ENCODE data around the gene DNLZ.
"Not testable (repeated sequence)": the region's sequence is repeated elsewhere in the genome, so short reads cannot be mapped to it uniquely, and the experiment has no call there.

Gene DNLZ

DNA sequence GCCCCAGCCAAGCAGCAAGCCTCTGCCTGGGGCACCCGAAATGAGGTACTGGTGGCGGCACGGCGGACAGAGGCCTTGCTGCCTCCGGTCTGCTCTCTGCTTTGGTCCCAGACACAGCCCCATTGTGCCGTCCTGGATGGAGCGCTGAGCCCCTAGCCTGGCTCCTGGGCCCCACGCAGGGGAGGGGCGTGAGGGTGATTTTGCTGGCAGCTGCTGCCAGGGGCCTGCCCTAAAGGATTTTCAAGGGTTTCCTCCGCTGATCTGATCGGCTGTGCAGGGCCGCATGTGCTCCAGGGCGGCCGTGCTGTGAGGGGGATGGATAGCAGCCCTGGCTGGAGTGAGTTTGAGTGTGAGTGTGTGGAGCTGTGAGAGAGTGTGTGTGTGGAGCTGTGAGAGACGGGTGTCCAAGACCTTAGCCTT is 34.9 kb downstream of the DNLZ start:
- DNase-seq = no peak

DNA sequence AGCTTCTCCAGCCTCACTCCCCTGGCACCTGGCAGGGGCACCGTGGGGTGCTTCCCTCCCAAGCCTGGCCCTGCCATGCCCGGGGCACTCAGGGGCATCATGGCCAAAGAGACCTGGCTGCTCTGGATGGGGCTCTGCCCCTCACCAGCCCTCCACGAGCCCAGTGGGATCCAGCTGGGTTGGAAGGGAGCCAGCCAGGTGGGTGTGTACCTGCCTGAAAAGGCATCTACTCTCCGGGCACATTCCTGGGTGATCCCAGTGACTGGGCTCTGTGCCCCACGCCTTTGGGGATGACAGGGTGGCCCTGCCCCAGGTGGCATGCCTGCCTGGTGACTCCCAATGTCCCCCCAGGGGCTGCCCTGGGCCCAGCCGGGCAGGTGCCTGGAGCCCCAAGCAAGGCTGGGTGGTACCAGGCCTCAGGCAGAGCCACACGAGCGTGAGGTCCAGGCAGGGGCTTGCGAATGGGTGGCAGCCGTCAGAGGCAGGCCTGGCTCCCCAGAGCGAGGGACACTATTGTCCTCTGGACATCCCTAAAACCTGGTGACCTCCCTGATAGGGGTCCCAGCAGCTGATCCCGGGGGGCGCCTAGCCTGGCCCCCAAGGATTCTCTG is 35.4 kb downstream of the DNLZ start:
- no peak for DNase-seq

DNA sequence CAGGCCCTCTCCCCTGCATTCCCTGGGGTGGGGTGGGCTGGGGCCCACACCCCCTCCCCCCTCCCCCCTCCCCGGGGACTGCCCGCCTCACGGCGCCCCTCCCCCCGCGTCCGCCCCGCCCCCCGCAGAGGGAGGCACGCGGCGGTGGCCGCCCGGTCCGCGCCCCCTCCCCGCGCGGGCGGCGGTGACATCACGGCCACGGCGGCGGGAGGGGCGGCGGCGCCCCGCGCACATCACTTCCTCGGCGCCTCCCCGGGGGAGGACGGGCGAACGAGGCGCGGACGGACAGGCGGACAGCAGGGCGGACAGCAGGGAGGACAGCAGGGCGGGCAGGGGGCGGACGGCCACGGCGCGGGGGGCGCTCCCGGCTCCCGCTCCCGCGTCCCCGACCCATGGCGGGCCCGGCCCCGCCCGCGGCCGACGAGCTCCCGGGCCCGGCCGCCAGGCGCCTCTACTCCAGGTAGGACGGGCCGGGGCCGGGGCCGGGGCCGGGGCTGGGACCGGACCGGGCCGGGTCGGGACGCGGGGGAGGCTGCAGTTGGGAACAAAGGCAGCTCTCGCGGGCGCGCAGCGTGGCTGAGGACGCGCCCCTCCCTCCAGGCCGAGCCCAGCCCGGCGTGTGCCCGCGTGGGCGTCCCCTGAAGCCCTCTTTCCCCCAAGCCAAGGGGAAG is 36.1 kb downstream of the DNLZ start, which contains the start of gene GPSM1:
TSS of gene GPSM1 (plus strand) at position 236 of the 671 bp plus-strand sequence. CDS start at position 393, 157 bp downstream.
- DNase-seq = peak; percentile 4

GRCh38 chr9:136326761-136327303 is 36.7 kb downstream of the DNLZ start:
- DNase-seq = no peak

- DNase-seq = peak; percentile 14
These were observed 37.3 kb downstream of the DNLZ start for GRCh38 chr9:136326061-136326760.

- DNase-seq = no peak
These were observed 38.2 kb downstream of the DNLZ start for GRCh38 chr9:136325358-136325757.

GRCh38 chr9:136324501-136325300 is 38.8 kb downstream of the DNLZ start:
- DNase-seq = no peak

DNA sequence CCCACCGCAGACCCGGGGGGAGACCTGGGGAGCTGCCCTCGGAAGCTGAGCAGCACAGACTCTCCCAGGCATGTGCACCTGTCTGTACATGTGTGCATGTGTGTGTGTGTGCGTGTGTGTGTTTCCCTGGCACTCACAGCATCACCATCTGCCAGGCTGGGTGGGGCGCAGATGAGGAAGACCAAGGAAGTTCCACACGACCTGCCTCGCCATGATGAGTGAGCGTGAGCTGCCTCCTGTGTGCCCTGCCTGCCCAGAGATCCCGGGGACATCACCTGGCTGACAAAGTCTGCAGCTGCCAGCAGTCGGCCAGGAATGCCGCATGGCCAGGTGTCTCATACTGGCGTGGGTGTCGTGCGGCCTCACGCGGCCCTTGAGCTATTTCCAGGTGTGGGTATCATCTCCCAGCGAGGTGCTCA is 40.2 kb downstream of the DNLZ start:
- DNase-seq = no peak

- DNase-seq = no peak
These were observed 40.7 kb downstream of the DNLZ start for GRCh38 chr9:136322756-136323330.

DNA sequence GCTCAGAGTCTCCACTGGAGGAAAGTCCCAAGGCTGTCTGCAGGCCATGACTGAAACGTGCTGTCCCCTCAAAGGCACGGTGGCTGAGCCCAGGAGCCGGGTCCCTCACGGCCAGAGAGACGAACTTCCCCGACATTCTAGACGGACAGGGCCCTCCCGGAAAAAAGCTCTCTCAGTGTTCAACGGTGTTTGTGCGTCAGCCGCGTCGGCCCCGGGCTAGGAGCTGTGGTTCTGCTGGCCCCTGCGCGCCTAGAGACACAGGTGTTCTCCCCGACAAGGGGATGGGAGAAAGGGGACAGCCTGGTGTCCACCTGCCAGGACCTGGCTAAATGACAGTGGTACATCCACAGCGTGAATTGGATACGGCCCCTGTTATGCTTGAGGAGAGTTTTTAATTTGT is 42.0 kb downstream of the DNLZ start:
- no peak for DNase-seq

DNA sequence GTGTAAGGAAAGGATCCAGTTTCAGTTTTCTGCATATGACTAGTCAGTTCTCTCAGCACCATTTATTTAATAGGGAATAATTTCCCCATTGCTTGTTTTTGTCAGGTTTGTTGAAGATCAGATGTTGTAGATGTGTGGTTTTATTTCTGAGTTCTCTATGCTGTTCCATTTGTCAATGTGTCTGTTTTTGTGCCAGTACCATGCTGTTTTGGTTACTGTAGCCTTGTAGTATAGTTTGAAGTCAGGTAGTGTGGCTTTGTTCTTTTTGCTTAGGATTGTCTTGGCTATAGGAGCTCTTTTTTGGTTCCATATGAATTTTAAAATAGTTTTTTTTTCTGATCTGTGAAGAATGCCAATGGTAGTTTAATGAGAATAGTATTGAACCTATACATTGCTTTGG is 42.6 kb downstream of the DNLZ start:
- DNase-seq = not testable (repeated sequence)

DNA sequence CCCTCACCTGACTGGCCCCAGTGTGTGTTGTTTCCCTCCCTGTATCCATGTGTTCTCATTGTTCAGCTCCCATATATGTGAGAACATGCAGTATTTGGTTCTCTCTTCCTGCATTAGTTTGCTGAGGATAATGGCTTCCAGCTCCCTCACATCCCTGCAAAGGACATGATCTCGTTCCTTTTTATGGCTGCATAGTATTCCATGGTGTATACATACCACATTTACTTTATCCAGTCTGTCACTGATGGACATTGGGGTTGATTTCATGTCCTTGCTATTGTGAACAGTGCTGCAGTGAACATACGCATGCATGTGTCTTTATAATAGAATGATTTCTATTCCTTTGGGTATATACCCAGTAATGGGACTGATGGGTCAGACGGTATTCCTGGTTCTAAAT is 43.6 kb downstream of the DNLZ start:
- DNase-seq = not testable (repeated sequence)

GRCh38 chr9:136319244-136319643 is 44.3 kb downstream of the DNLZ start:
- not testable (repeated sequence) for DNase-seq

- no peak for DNase-seq
These were observed 44.7 kb downstream of the DNLZ start for GRCh38 chr9:136318776-136319241.

DNA sequence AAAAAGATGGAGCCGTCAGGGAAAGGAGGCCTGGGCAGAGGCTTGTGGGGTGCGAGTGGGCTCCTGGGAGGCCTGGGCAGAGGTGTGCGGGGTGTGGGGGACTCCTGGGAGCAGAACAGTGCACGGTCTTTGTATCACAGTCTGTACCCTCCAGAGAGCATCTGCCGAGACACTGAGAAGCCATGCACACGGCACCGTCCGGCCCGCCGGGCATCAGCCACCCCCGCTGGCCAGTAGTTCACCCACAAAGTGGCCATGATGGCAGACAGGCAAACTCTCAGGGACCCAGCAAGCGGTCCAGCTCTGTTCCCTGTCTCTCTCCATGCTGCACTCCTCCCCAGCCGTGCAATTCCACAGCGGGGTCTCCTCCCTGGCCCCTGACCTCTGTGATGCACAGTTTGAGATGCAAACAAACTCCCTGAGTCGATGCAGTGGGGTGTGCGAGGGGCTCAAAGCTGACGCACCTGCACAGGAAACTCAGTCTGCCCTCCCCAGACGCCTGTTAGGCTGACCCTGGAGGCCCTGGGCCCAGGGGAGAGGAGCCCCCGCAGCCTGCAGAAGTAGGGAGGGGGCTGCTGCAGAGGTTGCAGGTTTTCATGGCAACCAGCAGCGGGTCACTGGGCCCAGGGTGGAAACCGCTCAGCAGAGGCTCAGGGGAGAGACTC is 45.3 kb downstream of the DNLZ start:
- no peak for DNase-seq

DNA sequence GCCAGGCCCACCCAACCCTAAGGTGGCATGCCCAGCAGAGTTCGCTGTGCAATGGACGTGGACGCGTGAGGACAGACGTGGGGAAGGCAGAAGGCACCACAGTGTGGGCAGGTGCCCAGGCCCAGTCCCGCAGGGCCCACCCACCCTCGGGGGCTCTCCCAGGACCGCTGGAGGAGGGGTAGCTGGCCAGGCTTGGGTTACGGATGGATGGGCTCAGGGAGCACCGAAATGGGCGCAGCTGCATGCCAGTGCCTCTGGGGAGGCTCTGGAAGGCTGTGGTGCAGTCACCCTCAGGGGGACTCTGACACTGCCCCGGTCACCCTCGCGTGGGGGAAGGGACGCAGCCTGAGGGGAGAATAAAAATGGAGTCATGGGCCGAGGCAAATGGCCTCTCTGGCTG is 45.8 kb downstream of the DNLZ start:
- no peak for DNase-seq

DNA sequence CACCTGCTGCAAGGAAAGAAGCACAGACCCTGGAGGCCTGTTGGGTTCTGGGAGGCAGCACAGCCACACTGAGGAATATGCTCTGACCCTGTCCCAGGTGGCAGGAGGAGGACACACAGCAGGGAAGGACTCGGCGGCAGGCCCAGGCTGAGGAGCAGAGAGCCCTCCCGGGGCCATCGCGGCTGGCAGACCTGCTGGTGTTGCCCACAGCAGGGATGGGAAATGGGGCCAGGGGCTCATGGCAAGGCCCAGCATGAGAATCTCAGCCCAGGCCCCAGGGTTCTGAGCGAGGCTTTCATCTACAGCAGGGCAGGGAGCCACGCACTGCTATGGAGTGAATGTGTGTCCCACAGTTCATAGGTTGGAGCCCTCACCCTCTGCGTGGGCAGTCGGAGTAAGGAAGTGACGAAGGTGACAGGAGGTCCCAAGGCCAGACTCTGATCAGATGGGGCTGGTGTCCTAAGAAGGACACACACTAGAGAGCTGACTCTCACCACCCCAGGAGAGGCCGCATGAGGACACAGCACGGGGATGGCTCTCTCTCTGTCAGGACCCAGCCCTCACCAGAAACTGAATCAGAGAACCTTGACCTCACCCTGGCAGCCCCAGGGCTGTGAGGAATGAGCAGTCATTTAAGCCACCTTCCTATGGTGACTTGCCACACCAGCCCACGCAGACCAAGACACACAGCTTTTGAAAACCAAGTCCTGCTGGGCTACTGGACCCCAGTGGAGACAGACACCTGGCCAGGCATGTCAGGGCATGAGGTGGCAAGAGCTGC is 46.5 kb downstream of the DNLZ start:
- DNase-seq = no peak

- DNase-seq = no peak
These were observed 47.2 kb downstream of the DNLZ start for GRCh38 chr9:136316271-136316751.

DNA sequence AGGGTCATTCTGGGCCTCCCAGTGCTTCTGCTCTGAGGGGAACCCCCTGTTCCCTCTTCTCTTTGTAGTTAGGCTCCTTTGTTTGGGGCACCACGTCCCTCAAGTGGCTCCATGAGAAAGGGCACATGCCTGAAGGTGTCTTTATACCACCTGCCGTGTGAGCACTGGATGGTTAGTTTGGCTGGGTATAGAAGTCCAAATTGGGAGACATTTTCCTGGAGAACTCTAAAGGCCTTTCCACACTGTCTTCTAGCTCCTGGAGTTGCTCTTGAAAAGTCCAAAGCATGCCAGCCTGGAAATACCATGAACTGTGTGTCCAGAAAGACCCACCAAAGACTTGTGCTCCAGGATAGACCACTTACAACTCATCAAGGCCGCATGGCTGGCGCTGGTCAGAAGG is 48.6 kb downstream of the DNLZ start:
- DNase-seq = no peak

DNA sequence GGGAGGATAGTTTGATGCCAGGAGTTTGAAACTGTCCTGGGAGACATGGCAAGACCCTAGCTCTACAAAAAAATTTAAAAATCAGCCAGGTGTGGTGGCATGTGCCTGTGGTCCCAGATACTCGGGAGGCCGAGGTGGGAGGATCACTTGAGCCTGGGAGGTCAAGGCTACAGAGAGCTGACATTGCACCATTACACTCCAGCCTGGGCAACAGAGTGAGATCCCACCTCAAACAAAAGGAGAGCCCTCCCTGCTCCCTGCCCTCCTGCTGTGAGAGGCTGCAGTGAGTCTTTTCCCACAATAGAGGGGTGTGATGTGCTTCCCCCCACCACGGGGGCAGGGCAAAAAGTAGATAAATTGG is 49.5 kb downstream of the DNLZ start:
- no peak for DNase-seq

Data from kidney glomerular epithelial cell (primary cell).